Hepatocyte (in vitro differentiated cells): ENCODE measurements around the gene HPCAL1.

Source experiments
- EZH2 ChIP-seq: fragments of 200-600 bp; sonication (generic); IDR thresholded peaks from 2 replicates; pipeline ENCODE4 v1.6.1; 2016; ENCODE audit warnings: antibody characterized with exemption, mild to moderate bottlenecking, borderline replicate concordance
- EZH2phosphoT487 ChIP-seq: fragments of 200-600 bp; sonication (generic); IDR thresholded peaks from one replicate; pipeline ENCODE4 v1.6.1; 2018; ENCODE audit warnings: antibody characterized with exemption, mild to moderate bottlenecking, low read depth, moderate library complexity; ENCODE audit not compliant: unreplicated experiment, severe bottlenecking
- TF ChIP-seq, protein P1 (sequence below): fragments of 200-600 bp; sonication (generic); IDR thresholded peaks from 2 replicates; pipeline ENCODE4 v1.5.1; 2016; ENCODE audit warnings: antibody characterized with exemption, mild to moderate bottlenecking; ENCODE audit not compliant: poor library complexity

DNA sequence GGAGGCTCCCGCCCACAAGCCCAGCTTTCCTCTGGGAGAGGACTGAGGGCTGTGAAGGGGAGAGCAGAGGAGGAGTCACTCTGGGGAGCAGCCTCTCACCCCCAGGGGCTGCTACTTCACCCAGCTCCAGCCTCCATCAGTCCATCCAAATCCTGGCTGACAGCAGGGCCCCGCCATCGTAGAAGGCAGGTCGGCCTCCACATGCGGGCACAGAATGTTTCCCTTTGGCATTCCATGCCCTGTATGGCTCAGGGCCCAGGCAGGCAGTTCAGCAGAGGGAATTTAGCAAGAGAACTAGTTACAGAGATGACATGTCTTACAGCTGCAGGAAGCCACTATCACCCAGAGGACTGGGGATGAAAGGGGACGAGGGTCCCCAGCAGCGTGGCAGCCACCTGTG lies 151.8 kb downstream of the HPCAL1 start:
- TF ChIP-seq, protein P1, sequence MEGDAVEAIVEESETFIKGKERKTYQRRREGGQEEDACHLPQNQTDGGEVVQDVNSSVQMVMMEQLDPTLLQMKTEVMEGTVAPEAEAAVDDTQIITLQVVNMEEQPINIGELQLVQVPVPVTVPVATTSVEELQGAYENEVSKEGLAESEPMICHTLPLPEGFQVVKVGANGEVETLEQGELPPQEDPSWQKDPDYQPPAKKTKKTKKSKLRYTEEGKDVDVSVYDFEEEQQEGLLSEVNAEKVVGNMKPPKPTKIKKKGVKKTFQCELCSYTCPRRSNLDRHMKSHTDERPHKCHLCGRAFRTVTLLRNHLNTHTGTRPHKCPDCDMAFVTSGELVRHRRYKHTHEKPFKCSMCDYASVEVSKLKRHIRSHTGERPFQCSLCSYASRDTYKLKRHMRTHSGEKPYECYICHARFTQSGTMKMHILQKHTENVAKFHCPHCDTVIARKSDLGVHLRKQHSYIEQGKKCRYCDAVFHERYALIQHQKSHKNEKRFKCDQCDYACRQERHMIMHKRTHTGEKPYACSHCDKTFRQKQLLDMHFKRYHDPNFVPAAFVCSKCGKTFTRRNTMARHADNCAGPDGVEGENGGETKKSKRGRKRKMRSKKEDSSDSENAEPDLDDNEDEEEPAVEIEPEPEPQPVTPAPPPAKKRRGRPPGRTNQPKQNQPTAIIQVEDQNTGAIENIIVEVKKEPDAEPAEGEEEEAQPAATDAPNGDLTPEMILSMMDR: no peak
- no peak for TF ChIP-seq EZH2
- no peak for TF ChIP-seq EZH2phosphoT487
